ENCODE results near the gene CDC6.
A peak's percentile ranks its signal among the peaks of the same experiment; 100 is the strongest.

CDC6 gene

DNA sequence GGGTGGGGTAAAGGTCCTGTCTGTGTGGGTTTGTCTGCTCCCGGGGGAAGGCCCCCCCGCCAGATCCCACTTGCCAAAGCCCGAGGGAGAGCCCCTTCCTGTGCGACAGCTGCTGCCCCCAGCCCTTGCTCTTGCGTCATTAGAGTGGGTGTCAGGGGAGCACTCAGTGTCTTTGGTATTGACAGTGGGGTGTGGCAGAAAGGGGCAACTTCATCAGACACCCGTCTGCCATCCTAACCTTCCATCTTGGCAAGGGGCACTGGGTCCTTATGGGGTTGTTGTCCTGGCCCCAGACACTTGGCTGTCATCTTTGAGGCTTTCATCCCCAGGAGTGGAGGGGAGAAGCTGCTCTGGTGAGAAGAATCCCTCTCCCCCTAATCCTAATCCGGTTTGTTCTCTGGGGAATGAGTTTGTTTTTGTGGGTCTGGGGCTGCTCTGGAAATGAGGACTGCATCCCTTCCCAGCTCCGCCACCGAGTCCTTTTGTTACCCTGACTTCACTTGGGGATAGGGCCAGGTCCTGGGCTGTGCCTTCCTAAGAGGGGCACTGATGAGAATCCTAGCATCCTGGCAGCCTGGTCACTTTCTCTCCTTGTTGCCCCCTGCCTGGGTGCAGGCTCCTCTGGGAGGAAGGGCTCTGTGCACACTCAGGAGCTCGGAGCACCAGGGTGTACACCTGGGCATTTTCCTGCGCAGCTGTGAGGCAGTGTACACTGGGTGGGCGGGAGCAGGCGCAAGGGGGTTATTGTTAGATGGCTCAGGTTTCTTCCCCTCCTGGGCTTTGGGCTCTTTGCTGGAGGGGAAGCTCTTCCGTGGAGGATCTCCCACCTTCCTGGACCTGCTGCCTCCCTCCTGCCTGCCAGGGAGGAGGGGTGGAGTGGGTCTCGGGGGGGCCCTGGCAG is 55.8 kb downstream of the CDC6 start:
- Histone ChIP-seq H3K4me2 (ENCODE audit: low read depth, low read length, poor library complexity, severe bottlenecking) (peak overlapping the region; percentile 84), H2AFZ (ENCODE audit: low read length) (no peak overlapping the region), H3K79me2 (ENCODE audit: insufficient read depth, low read length) (peaks cover 86% of the 10 kb centered on the region), H3K9ac (ENCODE audit: low read depth, low read length, poor library complexity, severe bottlenecking) (peak overlapping the region; percentile 73), H3K4me1 (ENCODE audit: insufficient read depth, low read length, poor library complexity, severe bottlenecking) (peaks cover 81% of the 10 kb centered on the region), H3K9me2 (replicated peaks; ENCODE audit: low read depth, low read length) (no peaks in the 10 kb centered on the region), H3K9me3 (ENCODE audit: insufficient read depth, low read depth, low read length) (no peaks in the 10 kb centered on the region), H3K36me3 (ENCODE audit: insufficient read depth, low read length) (no peaks in the 10 kb centered on the region), H3F3A (ENCODE audit: low read depth) (0 out of 2 replicates have a peak, but pooled peaks cover 9% of the 10 kb centered on the region), H3K27me3 (ENCODE audit: insufficient read depth, low read length, poor library complexity, severe bottlenecking) (no peaks in the 10 kb centered on the region), H4K20me1 (ENCODE audit: insufficient read depth, low read length, poor library complexity, severe bottlenecking) (no peaks in the 10 kb centered on the region), H3K4me3 (ENCODE audit: low read length, poor library complexity, severe bottlenecking) (peak overlapping the region; percentile 73)
- TF ChIP-seq, protein P1, sequence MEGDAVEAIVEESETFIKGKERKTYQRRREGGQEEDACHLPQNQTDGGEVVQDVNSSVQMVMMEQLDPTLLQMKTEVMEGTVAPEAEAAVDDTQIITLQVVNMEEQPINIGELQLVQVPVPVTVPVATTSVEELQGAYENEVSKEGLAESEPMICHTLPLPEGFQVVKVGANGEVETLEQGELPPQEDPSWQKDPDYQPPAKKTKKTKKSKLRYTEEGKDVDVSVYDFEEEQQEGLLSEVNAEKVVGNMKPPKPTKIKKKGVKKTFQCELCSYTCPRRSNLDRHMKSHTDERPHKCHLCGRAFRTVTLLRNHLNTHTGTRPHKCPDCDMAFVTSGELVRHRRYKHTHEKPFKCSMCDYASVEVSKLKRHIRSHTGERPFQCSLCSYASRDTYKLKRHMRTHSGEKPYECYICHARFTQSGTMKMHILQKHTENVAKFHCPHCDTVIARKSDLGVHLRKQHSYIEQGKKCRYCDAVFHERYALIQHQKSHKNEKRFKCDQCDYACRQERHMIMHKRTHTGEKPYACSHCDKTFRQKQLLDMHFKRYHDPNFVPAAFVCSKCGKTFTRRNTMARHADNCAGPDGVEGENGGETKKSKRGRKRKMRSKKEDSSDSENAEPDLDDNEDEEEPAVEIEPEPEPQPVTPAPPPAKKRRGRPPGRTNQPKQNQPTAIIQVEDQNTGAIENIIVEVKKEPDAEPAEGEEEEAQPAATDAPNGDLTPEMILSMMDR (conservative IDR thresholded peaks at IDR 0.05; ENCODE audit: low read length), result no peak
- TF ChIP-seq EZH2phosphoT487 (IDR thresholded peaks at IDR 0.05; ENCODE audit: borderline replicate concordance), result no peak

DNA sequence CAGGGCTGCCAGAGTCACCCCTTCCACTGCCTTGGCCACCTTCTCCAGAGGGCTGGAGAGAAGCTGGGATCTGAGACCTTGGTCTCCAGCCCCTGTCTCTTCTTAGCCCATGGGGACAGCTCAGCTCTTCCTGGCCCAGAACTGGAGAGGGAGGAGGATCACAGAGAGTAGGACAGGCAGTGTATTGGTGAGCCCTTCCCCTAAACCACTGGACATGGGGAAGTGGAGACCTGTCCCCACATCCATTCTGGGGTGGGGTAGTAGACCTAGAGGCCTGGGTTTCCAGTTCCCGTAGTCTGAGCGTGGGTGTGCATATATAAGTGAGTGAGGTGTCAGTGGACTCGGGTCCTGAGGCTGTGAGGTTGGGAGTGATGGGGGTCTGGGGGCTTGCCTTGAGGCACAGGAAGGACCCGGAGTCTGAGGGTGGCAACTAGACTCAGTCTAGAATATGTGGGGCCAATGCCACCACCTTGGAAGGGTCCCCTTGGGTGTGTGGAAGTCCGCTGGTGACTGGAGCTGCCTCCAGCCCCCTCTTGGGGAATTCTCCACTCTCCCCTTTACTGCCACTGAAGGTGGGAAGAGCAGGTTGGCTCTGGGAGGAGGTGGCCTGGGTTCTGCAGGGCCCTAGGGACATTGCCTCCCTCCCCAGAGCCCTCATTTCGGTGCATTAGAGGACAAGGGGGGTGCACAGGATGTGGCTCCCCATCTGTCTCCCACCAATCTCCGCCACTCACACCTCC is 56.9 kb downstream of the CDC6 start:
- H3K9ac ChIP-seq (ENCODE audit: low read depth, low read length, poor library complexity, severe bottlenecking), result peak overlapping the region; percentile 73
- H3K9me2 ChIP-seq (replicated peaks; ENCODE audit: low read depth, low read length), result no peaks in the 10 kb centered on the region
- no peaks in the 10 kb centered on the region for H3K9me3 ChIP-seq (ENCODE audit: insufficient read depth, low read depth, low read length)
- 0 out of 2 replicates have a peak, but pooled peaks cover 5% of the 10 kb centered on the region for H3F3A ChIP-seq (ENCODE audit: low read depth)
- no peaks in the 10 kb centered on the region for H4K20me1 ChIP-seq (ENCODE audit: insufficient read depth, low read length, poor library complexity, severe bottlenecking)
- H2AFZ ChIP-seq (ENCODE audit: low read length), result no peak overlapping the region
- no peaks in the 10 kb centered on the region for H3K27me3 ChIP-seq (ENCODE audit: insufficient read depth, low read length, poor library complexity, severe bottlenecking)
- TF ChIP-seq, protein P1 (conservative IDR thresholded peaks at IDR 0.05; ENCODE audit: low read length), result no peak
- TF ChIP-seq EZH2phosphoT487 (IDR thresholded peaks at IDR 0.05; ENCODE audit: borderline replicate concordance), result no peak
- H3K4me2 ChIP-seq (ENCODE audit: low read depth, low read length, poor library complexity, severe bottlenecking), result peak overlapping the region; percentile 84
- peaks cover 9% of the 10 kb centered on the region; the same call in 1 of the 2 replicates for H3K36me3 ChIP-seq (ENCODE audit: insufficient read depth, low read length)
- peaks cover 72% of the 10 kb centered on the region for H3K4me1 ChIP-seq (ENCODE audit: insufficient read depth, low read length, poor library complexity, severe bottlenecking)
- peaks cover 96% of the 10 kb centered on the region for H3K79me2 ChIP-seq (ENCODE audit: insufficient read depth, low read length)
- H3K4me3 ChIP-seq (ENCODE audit: low read length, poor library complexity, severe bottlenecking), result peak overlapping the region; percentile 73

DNA sequence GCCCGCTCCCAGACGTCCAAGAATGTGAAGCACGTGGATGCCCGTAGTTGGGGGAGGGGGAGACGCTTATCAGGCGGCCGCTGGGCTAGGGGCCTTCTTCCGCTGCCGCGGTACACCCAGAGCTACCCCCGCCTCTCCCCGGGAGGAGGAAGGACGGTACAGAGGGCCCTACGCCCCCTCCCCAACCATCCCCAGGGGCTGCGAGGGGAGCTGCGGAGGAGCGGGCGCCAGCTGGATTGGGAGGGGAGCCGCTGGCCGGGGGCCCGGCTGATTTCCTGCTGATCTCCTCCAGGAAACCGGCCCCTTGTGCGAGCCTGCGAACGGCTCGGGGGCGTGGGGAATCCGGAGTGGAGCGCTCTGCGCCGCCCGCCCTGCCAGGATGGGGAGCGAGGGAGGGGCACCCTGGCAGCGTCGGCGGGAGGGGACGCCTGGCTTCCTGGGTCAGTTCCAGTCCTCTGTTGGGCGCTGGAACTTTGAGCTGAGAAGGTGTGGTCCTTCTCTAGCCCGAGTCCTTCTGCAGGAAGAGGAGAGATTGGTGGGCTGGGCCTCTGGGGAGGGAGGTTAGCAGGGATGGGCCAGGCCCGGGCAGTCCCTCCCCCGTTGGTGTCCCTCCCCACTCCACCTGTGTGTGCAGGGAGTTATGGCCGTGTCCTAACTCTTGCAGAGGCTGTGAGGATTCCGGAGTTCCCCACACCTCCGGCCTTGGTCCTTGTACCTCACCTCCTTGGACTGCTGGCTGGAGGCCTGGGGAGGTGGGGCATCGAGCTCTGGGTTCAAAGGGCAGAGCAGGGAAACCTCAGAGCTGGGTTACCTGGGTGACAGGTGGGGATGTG is 57.7 kb downstream of the CDC6 start:
- Histone ChIP-seq H3F3A (ENCODE audit: low read depth) (0 out of 2 replicates have a peak, but pooled peaks cover 2% of the 10 kb centered on the region), H3K9ac (ENCODE audit: low read depth, low read length, poor library complexity, severe bottlenecking) (peak overlapping the region; percentile 73), H3K4me1 (ENCODE audit: insufficient read depth, low read length, poor library complexity, severe bottlenecking) (peaks cover 64% of the 10 kb centered on the region), H3K79me2 (ENCODE audit: insufficient read depth, low read length) (peaks cover 89% of the 10 kb centered on the region), H3K36me3 (ENCODE audit: insufficient read depth, low read length) (peaks cover 15% of the 10 kb centered on the region; the same call in 1 of the 2 replicates), H3K27me3 (ENCODE audit: insufficient read depth, low read length, poor library complexity, severe bottlenecking) (no peaks in the 10 kb centered on the region), H2AFZ (ENCODE audit: low read length) (peak overlapping the region; percentile 7; the same call in 1 of the 2 replicates), H3K9me3 (ENCODE audit: insufficient read depth, low read depth, low read length) (no peaks in the 10 kb centered on the region), H4K20me1 (ENCODE audit: insufficient read depth, low read length, poor library complexity, severe bottlenecking) (no peaks in the 10 kb centered on the region), H3K4me2 (ENCODE audit: low read depth, low read length, poor library complexity, severe bottlenecking) (peak overlapping the region; percentile 84), H3K4me3 (ENCODE audit: low read length, poor library complexity, severe bottlenecking) (peak overlapping the region; percentile 73), H3K9me2 (replicated peaks; ENCODE audit: low read depth, low read length) (no peaks in the 10 kb centered on the region)
- TF ChIP-seq, protein P1 (conservative IDR thresholded peaks at IDR 0.05; ENCODE audit: low read length), result no peak
- TF ChIP-seq EZH2phosphoT487 (IDR thresholded peaks at IDR 0.05; ENCODE audit: borderline replicate concordance), result no peak
